ENCODE measurements around the gene PODNL1. TPM values are rescaled to one million over a fixed set of nuclear protein-coding genes. Genes with fewer than 3 reads are reported as not detected.

The PODNL1 gene
- total RNA-seq, 1 donor from 2014 or later, result 2.7 TPM

DNA sequence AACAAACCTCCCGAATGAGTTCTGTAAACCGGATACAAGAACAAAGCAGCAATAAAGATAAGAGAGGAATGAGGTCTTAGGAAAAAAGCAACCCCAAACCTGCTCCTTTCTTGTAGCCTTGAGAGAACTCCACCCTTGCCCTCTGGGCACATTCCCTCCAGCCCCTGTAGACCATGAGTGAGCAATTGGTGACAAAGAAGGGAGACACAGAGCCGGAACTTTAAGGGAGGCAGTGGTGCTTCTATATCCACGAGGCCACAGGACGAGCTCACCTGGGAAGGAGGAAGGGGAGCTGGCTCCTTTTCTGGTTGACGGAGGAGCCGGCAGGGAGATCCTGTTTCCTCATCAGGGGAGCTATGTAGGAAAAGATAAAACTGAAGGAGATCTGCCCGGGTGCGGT lies 45.3 kb downstream of the PODNL1 start:
- Histone ChIP-seq H3K27me3 (ENCODE audit: low read depth) (no peaks in the 10 kb centered on the region), H3K36me3 (no peaks in the 10 kb centered on the region), H3K4me1 (no peaks in the 10 kb centered on the region), H3K27ac (no peak overlapping the region), H3K4me3 (no peak overlapping the region), H3K9me3 (no peaks in the 10 kb centered on the region)
- TF ChIP-seq CTCF (IDR thresholded peaks at IDR 0.05), result no peak
- DNase-seq (no peak), ATAC-seq (no peak)
- intact Hi-C loops (cut with DNase I), result no loop called here

DNA sequence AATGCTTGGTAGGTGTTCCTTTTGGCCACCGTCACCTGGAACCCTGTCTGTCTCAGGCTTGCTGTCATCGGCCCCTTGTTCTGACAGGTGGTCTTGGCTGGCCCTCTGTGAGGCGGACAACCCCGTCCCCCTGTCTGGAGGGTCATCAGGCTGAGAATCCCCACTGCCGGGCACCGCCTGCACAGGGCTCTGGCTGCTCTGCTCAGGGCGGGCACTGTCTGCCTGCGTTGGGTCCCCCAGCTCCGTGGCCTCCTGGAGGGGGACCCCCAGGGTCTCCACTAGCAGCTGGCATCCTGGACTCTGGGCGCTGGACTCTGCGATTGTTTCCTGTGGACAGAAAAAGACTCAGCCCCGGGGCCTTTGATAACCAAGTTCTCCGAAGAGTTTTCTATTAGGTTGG lies 48.1 kb downstream of the PODNL1 start:
- peak in 1 of 2 donors; percentile 9 for ATAC-seq
- no peaks in the 10 kb centered on the region for H3K36me3 ChIP-seq
- intact Hi-C loops (cut with DNase I), result no loop called here
- H3K27me3 ChIP-seq (ENCODE audit: low read depth), result no peaks in the 10 kb centered on the region
- no peak for DNase-seq
- no peak overlapping the region for H3K27ac ChIP-seq
- H3K9me3 ChIP-seq, result no peaks in the 10 kb centered on the region
- H3K4me3 ChIP-seq, result no peak overlapping the region
- no peak for TF ChIP-seq CTCF (IDR thresholded peaks at IDR 0.05)
- H3K4me1 ChIP-seq, result no peaks in the 10 kb centered on the region

- H3K4me1 ChIP-seq, result no peaks in the 10 kb centered on the region
- no peak overlapping the region for H3K27ac ChIP-seq
- H3K4me3 ChIP-seq, result no peak overlapping the region
- no peaks in the 10 kb centered on the region for H3K9me3 ChIP-seq
- no peak for TF ChIP-seq CTCF (IDR thresholded peaks at IDR 0.05)
- H3K36me3 ChIP-seq, result no peaks in the 10 kb centered on the region
- no peak for DNase-seq
- no peaks in the 10 kb centered on the region for H3K27me3 ChIP-seq (ENCODE audit: low read depth)
- no peak for ATAC-seq
- intact Hi-C loops (cut with DNase I), result no loop called here
These were observed 49.9 kb downstream of the PODNL1 start for GRCh38 chr19:13888281-13888680.

- intact Hi-C loops (cut with DNase I), result no loop called here
- no peaks in the 10 kb centered on the region for H3K4me1 ChIP-seq
- DNase-seq, result no peak
These were observed 50.7 kb downstream of the PODNL1 start for GRCh38 chr19:13887517-13887916.

GRCh38 chr19:13887018-13887436 lies 51.2 kb downstream of the PODNL1 start:
- H3K4me3 ChIP-seq, result no peak overlapping the region
- intact Hi-C loops (cut with DNase I), result no loop called here
- H3K27ac ChIP-seq, result no peak overlapping the region
- no peak for DNase-seq
- ATAC-seq, result peak in 1 of 2 donors; percentile 17
- TF ChIP-seq CTCF (IDR thresholded peaks at IDR 0.05), result no peak
- H3K27me3 ChIP-seq (ENCODE audit: low read depth), result no peaks in the 10 kb centered on the region
- H3K4me1 ChIP-seq, result peaks cover under 1% of the 10 kb centered on the region
- H3K9me3 ChIP-seq, result no peaks in the 10 kb centered on the region
- H3K36me3 ChIP-seq, result no peaks in the 10 kb centered on the region

More at GRCh38 chr19:13887517-13887916, 50.7 kb downstream of the PODNL1 start:
- no peak for TF ChIP-seq CTCF (IDR thresholded peaks at IDR 0.05)
- ATAC-seq, result no peak
- no peak overlapping the region for H3K4me3 ChIP-seq
- no peaks in the 10 kb centered on the region for H3K9me3 ChIP-seq
- H3K36me3 ChIP-seq, result no peaks in the 10 kb centered on the region
- no peaks in the 10 kb centered on the region for H3K27me3 ChIP-seq (ENCODE audit: low read depth)
- no peak overlapping the region for H3K27ac ChIP-seq
